Activated naive CD8-positive, alpha-beta T cell treated with anti-CD3 and anti-CD28 coated beads, Interleukin-2, amount 50 U/mL, for 16 hours (primary cell): Measurements from ENCODE around the gene ZNF512B.
"Not testable (repeated sequence)": the region's sequence is repeated elsewhere in the genome, so short reads cannot be mapped to it uniquely, and the experiment has no call there.

Source experiments
- DNase-seq: peaks from one replicate; pipeline ENCODE4 v3.0.0-alpha.2; 2020; ENCODE audit warnings: low read depth, low spot score

ZNF512B gene

DNA sequence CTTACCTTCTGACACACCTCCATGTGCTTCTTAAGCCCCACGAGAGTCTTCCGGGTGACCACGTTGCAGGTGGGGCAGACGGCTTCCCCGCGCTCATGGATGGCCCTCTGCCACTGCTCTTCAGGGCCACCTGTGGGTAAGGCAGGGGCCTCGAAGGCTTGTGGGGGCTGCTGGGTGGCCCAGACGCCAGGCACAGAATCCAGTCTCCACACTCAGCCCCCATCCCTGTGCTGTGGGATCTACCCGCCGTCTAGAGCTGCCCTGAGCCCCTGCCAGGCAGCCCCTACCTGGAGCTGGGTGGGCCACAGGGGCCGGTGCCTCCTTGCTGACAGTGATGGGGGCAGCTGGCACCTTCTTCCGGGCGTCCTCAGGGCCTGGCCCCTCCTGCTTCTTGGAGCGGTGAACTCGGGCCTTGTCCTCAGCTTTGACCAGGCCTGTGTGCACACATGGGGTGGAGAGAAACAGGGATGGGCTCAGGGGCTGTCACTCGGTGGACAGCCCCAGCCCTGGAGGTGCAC, 5.9 kb downstream of the ZNF512B start:
- DNase-seq: no peak

DNA sequence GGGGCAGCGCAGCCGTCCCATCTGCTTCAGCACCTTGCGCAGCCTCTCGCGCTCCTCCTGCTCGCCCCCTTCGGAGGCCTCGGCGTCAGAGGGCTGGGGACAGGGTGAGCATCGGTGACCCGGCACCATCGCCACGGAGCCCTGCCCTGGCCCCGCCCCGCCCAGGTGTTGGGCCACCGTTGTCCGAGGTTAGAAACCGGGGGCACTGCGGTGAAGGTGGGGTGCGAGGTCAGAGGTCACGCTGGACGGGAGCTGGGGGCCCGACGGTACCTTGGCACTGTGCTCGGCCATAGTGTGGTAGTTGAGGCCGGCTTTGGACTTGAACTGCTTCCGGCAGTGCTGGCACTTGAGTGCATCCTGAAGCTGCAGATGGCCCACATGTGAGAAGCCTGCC, 6.4 kb downstream of the ZNF512B start:
- no peak for DNase-seq

DNA sequence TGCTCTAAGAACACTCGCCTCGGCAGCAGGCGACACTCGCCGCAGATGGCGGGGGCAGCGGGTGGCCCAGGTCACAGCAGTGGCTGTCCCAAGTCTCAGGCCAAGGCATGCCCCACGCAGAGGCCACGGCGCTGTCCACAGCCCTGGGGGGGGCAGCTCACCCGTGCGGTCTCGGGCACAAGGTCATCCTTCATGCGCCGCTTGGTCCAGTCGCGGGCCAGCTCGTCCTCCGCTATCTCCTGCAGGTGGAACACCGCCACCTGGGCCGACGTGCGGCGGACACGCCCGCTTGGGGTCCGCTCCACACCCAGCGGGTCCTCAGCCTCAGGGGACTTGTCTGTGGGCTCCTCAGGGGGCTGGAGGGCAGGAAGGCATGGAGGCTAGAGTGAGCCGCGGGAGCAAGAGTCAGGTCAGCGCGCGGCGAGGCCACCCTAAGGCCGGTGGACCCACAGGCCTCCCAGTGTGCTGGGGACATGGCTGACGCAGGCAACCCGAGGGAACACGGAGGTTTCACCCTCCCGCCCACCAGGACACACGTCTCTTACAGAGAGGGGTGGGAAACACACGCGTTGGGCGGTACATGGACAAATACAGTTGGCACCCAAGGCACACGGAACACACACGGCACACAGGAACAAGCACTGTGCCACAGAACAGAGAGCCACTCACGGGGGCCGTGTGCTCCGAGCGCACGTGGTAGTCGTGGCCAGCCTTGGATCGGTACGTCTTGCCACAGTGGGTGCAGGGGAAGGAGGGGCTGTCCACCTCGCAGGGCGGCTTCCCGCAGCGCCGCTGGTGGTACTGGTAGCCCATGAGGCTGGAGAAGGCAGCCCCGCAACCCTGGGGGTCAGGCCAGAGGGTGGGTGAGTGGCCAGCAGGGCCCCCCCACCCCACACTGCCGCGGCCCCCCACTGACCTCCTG, 7.0 kb downstream of the ZNF512B start:
- DNase-seq: no peak

DNA sequence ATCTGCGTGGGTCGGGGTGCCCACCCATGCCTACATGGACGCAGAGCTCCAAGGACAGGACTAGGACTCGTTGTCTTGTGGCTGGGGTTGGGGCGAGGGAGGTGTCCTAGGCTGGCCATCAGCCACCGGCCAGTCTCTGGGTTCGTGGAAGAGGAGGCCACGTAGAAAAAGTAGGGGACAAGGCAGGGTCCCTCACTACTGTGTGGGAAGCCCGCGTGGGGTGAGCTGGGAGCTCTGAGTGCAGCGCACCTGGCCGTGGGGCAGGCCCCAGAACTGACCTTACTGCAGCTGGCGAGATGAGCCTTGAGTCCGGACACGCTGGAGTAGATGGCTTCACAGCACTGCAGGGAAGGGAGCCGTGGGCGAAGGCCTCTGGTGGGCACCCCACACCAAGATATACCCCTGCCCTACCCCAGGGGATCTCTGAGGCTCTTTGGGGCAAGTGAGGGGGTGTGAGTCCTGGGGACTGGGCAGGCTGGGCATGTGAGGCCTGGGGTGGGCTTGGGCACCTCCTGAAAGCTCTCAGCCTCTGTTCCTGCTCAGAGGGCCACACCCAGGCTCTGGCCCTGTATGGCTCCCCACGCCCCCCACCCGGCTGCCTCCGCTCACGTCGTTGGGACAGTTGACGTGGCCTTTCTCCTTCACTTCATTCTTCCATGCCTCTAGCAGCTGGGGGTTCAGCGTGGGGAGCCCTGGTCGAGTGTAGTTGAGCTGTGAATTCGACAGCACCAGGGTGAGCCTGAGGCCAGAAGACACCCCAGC, 7.9 kb downstream of the ZNF512B start:
- DNase-seq: no peak

DNA sequence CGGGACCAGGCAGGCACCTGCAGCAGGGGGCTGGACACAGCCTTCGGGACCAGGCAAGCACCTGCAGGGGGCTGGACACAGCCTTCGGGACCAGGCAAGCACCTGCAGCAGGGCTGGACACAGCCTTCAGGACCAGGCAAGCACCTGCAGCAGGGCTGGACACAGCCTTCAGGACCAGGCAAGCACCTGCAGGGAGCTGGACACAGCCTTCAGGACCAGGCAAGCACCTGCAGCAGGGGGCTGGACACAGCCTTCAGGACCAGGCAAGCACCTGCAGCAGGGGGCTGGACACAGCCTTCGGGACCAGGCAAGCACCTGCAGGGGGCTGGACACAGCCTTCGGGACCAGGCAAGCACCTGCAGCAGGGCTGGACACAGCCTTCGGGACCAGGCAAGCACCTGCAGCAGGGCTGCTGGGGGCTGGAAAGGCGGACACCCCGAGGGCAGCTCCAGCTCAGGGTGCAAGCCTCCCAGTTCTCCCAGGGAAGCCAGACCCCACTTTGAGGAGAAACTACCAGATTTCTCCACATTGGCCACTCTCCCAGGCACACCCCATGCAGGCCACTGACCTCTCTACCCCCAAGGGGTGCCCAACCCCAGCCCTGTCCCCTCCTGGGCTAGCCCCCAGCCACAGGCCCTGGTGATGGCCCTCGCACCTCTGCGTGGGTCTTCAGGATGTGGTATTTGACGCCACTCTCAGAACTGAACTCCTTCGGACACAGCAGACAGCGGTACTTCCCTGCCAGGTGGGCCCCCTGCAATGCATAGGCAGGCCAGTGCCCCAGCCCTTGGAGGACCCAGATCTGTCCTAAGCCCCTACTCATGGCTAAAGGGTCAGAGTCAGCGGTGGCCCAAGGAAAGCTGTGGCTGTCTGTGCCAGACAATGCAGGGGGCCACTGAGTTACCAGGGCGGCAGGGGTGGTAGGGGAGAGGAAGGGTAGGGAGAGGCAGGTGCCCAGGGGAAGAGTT, 8.8 kb downstream of the ZNF512B start:
- not testable (repeated sequence) for DNase-seq

DNA sequence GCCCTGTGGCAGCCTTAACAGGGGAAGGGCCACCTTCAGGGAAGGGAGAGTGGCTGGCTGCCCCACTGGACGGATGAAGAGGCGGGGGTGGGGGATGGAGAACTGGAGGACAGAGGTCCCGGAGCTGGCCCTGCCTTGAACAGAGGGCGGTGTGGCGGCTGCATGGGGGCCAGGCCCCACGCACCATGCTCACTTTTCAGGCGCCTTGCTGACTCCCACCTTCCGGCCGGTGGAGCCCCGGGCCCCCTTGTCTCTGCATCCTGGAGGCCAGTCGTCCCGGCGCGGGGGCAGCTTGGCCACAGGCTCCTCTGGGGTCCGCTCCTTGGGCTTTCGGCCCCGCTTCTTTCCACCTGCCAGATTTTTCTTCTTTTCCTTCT, 10.0 kb downstream of the ZNF512B start:
- no peak for DNase-seq

DNA sequence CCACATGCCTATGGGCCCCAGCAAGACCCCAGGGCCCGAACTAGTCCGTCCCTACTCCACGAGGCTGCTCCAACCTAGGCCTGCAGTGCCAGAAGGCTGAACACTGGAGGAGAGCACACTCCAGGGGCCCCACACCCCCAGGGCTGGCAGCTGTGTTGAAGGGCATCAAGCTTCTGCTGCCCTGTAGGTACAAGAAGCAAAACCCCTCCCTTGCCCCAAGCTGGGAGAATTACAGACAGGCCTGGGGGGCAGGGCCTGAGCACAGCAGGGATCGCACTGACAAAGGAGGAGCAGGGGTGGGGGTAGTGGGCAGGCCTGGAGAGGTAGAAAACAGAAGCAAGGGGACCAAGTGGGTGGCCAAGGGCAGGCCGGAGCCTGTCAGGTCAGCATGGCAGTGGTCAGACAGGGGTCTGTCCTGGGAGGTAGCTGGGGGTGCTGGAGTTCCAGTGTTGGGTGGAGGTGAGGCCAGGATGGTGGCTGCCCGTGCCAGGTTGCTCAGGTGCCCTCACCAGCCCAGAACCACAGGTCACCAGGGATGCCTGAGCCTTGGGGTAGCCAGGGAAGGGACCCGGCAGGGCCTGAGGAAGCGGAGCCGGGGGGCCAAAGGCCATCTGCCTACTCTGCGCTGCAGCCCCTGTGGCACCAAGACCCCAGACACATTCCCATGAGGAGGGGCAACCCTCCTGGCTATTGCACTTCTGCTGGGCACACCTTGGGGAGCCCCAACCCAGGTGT, 10.6 kb downstream of the ZNF512B start:
- no peak for DNase-seq

DNA sequence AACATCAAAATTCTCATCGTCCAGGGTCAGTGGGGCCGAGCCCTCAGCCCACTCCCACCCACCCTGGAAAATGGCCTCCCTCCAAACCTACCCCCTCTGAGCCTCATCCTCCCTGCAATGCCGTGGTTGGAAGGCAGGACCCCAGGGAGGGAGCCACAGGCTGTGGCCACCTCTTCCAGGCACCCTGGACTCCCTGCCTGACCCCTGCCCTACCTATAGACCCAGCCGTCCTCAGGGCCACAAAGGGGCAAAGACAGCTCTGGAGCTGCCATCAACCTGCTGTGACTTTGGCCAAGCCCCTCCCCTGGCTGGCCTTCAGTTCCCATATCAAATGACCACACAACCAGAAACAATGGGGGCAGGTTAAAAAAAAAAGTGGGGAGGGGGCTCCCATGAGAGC, 11.3 kb downstream of the ZNF512B start:
- no peak for DNase-seq

DNA sequence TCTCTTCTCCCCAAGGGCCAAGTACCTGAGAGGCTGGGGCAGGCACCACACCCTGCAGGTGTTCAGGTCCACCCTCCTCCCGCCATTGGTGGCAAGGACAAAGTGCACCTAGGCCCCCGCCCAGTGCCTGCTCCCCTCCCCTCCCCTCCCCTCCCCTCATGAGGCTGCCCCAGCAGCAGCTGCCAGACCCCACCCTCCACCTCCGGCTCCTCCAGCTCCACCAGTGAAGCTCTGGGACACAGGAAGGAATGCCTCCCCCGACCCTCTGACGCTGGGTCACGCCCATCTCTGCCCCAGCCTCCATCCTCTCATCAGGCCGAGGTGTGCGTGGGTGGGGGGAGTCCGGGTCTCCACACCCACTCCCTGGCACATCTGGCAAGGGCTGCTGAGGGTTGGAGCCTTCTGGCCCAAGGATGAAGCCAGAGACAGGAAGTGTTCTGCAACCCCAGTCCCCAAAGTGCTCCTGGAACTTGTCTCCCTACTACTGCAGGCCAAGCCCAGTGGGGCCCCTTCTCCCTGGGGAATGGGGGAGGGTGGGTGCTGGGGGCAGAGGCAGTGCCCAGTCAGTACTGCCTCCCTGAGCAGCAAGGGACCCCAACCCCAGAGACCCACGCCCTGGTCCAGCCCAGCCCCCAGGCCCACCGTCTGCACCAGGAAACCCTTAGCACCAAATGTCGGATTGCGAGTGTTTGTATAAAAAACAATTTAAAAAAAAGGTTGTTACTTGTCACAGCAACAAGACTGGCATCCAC, 11.9 kb downstream of the ZNF512B start:
- DNase-seq: no peak

DNA sequence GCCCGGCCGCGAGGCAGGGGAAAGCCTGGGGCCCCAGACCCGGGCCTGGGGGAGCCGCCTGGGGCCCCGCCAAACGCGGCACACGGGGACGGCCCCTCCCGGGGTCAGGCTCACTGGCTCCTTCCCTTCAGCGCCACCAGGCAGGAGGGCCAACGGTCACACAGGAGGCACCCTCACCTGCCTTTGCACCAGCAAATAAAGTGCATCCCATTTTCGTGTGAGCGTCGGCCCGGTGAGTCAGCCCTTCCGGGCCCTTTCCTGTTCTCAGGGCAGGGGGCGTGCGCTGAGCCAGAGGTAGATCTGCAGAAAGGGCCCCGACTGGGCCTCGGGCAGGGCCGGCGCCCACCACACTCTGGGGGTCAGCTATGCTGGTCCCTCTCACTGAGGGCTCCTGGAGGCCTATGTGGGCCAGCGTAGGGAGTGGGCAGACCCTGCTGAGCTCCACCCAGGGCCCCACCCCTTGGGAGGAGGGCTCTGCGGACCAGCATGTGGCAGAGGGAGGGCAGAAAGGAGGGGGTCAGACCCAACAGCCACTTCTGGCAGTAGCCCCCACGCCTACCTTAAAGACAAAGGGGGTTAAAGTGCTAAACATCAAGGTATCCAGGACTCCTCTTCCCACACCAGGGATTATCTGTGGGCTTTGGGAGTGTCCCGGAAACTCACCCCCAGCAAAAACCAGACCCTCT, 12.6 kb downstream of the ZNF512B start:
- DNase-seq: peak; percentile 56

DNA sequence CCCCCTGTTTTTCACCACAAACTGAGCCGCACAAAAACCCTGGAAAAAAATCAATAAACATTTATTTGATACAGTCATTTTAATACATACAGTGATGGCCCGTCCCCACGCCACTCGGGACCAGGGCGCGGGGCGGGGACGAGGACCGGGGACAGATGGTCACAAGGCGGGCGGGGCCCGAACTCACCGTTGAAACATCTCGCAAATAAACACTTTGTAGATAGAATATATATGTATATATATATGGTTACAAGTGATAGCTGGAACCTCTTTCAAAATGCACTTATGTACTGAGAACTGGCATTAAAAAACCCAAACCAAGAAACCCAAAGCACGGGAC, 13.1 kb downstream of the ZNF512B start:
- no peak for DNase-seq

DNA sequence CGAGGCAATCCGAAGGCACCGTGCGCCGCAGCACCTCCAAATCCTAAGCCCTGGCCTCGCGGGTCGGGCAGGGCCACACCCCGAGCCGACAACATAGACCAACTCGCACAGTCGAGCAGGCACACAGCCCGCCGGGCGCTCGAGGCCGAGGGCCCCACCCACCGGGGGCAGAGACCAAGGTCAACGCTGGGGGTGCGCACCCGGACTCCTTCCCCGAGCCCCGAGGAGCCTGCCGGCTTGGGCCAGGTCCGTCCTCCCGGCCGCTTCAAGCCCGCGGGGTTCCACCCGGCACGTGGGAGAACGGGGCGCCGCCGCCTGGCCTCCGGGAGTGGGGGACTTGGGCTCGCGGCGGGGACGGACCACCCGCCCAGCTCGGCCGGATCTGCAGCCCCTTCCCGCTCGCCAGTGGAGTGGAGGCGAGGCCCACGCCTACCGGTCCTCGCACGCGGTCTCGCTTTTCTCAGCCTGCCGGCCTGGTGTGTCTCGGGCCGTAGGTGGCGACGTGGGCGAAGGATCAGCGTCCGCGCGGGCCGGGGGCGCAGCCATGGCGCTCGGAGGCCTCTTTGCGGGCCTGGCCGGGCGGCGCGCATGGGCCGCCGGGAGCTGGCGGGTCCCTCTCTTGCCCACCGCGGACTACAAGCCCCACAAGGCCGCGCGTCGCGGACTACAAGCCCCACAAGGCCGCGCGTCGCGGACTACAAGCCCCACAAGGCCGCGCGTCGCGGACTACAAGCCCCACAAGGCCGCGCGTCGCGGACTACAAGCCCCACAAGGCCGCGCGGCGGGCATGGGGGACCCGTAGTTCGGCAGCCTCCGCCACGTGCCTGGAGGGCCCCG, 13.7 kb downstream of the ZNF512B start, which contains the start of gene UCKL1:
TSS of gene UCKL1 (minus strand) at position 590 of the 837 bp plus-strand sequence. CDS start at position 546, 44 bp downstream.
- peak; percentile 73 for DNase-seq

DNA sequence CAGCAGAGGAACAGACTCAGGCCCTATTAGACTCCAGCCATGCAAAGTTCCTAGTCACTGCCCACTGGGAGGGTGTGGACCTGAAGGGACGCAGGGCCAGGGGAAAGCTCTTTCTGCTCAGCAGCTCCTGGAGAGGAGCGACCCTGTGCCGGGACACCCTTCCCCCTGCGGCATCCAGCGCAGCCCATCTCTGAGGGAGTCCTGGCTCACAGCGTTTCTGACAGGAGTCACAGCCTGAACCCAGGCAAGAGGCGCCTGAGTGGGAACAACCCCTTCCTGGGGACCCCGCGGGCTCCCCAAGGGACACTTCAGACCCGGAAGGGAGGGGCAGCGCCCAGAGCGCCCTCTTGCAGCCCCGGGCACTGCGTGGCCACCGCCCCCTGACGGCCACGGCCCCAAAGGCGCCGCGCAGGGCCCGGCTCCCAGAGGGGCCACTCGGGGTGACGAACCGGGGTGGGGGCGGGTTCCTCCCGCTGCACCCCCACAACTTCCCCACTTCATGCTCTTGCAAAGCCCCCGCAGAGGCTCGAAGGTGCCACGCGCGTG, 14.4 kb downstream of the ZNF512B start:
- no peak for DNase-seq

DNA sequence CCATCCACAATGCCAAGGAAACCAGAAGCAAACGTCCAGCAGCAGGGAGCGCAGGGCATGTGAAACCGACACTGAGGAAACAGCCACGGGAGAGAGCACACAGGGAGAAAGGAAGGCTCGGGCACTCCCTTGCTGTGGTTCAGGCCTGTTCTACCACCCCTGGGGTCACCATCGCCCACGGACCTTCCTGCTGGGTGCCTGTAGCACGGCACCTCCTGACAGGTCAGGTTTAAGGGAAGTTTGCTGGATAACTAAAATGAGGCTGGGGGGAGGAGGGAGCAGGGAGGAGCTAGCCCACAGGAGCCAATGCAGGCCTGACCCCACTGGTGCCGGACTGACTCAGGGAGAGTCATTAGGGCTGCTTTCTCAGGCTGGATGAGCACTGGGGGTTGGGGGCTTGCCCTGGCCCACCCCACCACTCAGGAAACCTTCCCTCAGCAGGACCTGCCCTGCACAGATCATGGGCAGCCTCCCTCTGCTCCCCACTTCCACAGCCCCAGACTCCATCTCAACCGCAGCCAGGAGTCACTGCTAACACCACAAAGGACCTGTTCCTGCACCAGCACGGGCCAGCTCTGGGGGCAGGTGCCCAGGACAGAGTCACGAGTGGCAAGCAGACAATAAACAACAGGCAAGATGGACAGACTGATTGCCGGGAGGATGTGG, 15.8 kb downstream of the ZNF512B start:
- DNase-seq: no peak

DNA sequence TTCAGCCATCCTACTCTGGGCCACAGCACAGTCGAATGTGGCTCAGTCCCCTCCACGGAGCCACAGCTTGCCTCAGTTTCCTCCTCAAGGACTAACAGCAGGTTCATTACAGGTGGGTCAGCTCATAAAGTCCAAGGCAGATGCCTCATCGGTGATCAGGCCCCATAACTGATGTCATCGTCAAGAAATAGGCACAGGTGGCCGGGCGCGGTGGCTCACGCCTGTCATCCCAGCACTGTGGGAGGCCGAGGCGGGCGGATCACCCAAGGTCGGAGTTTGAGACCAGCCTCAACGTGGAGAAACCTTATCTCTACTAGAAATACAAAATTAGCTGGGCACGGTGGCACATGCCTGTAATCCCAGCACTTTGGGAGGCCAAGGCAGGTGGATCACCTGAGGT, 17.0 kb downstream of the ZNF512B start:
- DNase-seq: no peak

DNA sequence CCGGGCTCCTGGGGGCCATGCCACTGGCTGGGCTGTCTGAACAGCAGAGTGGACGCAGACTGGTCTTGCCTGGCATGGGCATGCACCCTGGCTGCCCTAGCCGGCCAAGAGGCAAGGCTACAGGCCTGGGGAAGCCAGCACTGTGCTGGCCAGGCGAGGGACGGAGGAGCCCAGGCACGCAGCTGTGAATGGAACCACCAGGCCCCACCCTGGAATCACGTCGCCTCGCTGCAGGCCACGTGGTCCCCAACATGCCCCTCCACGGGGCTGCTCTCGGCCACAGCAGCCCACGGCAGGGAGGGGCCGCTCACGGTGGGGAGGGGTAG, 17.6 kb downstream of the ZNF512B start:
- DNase-seq: no peak

DNA sequence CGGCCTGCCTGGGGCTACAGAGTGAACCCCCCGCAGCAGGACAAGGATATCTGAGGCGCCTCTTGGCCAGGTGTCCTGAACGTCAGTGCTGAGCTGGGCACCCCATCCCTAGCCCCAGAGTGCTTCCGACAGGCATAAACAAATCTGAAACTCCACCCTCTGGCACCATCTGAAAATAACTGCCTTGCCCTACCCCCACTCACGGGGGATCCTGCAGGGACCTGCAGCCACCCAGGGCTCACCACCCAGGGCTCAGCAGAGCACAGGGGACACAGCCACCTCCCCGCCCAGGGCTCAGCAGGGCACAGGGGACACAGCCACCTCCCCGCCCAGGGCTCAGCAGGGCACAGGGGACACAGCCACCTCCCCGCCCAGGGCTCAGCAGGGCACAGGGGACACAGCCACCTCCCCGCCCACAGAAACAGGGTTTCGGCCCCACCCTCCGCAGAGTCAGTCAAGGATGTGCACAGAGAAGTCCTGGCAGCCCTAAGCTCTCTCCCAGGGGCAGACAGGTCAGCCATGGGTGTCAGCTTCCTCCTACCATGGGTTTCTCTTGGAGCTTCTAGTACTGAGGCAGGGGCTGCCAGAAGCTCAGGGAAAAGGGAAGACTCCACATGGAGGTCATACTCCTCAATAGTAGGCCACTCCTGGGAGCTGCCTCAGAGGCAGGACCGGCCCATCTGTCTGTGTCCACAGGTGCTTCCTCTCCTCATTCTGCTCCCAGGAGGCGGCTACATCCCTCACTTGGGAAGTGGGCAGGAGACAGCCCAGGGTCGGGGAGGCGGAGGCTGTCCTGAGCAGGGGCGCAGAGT, 18.1 kb downstream of the ZNF512B start:
- no peak for DNase-seq
